ENCODE data around the gene NAALADL2.

NAALADL2 gene

GRCh38 chr3:174859114-174859735 is at the start of gene NAALADL2:
Gene NAALADL2 (plus strand): TSS chr3:174859334.
- no peak for DNase-seq (ENCODE audit: low spot score)

- DNase-seq (ENCODE audit: low spot score): no peak
Observed at GRCh38 chr3:174810254-174810653, 48.9 kb upstream of the NAALADL2 start.

- DNase-seq (ENCODE audit: low spot score): no peak
Observed at GRCh38 chr3:174812172-174812862, 46.8 kb upstream of the NAALADL2 start.

GRCh38 chr3:174815750-174816149 is 43.4 kb upstream of the NAALADL2 start:
- DNase-seq (ENCODE audit: low spot score): no peak

GRCh38 chr3:174820885-174821284 is 38.2 kb upstream of the NAALADL2 start:
- DNase-seq (ENCODE audit: low spot score): no peak

- DNase-seq (ENCODE audit: low spot score): no peak
Observed at GRCh38 chr3:174821477-174821876, 37.7 kb upstream of the NAALADL2 start.

- no peak for DNase-seq (ENCODE audit: low spot score)
Observed at GRCh38 chr3:174822320-174822719, 36.8 kb upstream of the NAALADL2 start.

- DNase-seq (ENCODE audit: low spot score): no peak
Observed at GRCh38 chr3:174826069-174826468, 33.1 kb upstream of the NAALADL2 start.

- no peak for DNase-seq (ENCODE audit: low spot score)
Observed at GRCh38 chr3:174844746-174845145, 14.4 kb upstream of the NAALADL2 start.

GRCh38 chr3:174846055-174846454 is 13.1 kb upstream of the NAALADL2 start:
- DNase-seq (ENCODE audit: low spot score): no peak

GRCh38 chr3:174854987-174855386 is 4.1 kb upstream of the NAALADL2 start:
- no peak for DNase-seq (ENCODE audit: low spot score)

- no peak for DNase-seq (ENCODE audit: low spot score)
Observed at GRCh38 chr3:174857301-174857700, 1.8 kb upstream of the NAALADL2 start.

- no peak for DNase-seq (ENCODE audit: low spot score)
Observed at GRCh38 chr3:174858353-174858752, 781 bp upstream of the NAALADL2 start.

GRCh38 chr3:174859756-174860155 is 622 bp downstream of the NAALADL2 start:
- no peak for DNase-seq (ENCODE audit: low spot score)

- DNase-seq (ENCODE audit: low spot score): peak; percentile 14
Observed at GRCh38 chr3:174862101-174862500, 3.0 kb downstream of the NAALADL2 start.

GRCh38 chr3:174862666-174863065 is 3.5 kb downstream of the NAALADL2 start:
- DNase-seq (ENCODE audit: low spot score): no peak

- DNase-seq (ENCODE audit: low spot score): no peak
Observed at GRCh38 chr3:174863488-174863887, 4.4 kb downstream of the NAALADL2 start.

GRCh38 chr3:174869448-174869847 is 10.3 kb downstream of the NAALADL2 start:
- no peak for DNase-seq (ENCODE audit: low spot score)

GRCh38 chr3:174873832-174874657 is 14.9 kb downstream of the NAALADL2 start:
- no peak for DNase-seq (ENCODE audit: low spot score)

- DNase-seq (ENCODE audit: low spot score): no peak
Observed at GRCh38 chr3:174882789-174883188, 23.7 kb downstream of the NAALADL2 start.

- no peak for DNase-seq (ENCODE audit: low spot score)
Observed at GRCh38 chr3:174883881-174884675, 24.9 kb downstream of the NAALADL2 start.
